Superior temporal gyrus (tissue), 1 donor: ENCODE measurements around the gene GBGT1.
"Not testable (repeated sequence)": the region's sequence is repeated elsewhere in the genome, so short reads cannot be mapped to it uniquely, and the experiment has no call there.

Source experiments
- DNase-seq: peaks from one replicate; pipeline ENCODE4 v3.0.0-alpha.2; 2016; ENCODE audit errors: extremely low spot score

The GBGT1 gene

DNA sequence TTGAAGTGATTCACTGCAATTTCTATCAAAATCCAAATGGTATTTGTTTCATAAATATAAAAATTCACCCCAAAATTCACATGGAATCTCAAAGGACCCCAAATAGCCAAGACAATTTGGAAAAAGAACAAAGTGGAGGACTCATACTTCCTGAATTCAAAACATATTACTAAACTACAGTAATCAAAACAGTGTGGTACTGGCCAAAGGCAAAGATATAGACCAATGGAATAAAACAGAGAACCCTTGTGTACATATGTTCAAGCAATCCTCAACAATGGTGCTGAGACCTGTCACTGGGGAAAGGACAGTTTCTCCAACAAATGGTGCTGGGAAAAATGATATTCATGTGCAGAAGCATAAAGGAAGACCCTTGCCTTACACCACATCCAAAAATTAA is 31.3 kb upstream of the GBGT1 start:
- no peak for DNase-seq

GRCh38 chr9:133194597-133194996 is 30.9 kb upstream of the GBGT1 start:
- no peak for DNase-seq

DNA sequence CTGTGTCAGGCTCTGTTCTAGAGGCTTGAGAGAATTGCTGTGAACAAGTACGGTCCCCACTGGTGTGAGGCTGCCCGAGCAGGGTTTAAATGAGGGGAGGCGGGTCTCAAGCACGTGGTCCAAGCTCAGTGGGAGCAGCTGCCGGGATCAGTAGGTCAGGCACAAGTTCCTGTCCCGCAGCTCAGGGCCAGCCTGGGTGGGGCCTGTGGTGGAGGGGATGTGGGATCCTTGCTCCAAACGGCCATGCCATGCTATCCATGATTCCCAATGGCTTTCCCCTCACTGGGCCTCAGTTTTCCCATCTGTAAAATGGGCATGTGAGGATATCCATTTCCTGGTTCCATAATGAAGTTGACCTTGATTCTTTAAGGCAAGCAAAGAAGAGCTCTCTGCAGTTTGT is 28.3 kb upstream of the GBGT1 start:
- DNase-seq: no peak

DNA sequence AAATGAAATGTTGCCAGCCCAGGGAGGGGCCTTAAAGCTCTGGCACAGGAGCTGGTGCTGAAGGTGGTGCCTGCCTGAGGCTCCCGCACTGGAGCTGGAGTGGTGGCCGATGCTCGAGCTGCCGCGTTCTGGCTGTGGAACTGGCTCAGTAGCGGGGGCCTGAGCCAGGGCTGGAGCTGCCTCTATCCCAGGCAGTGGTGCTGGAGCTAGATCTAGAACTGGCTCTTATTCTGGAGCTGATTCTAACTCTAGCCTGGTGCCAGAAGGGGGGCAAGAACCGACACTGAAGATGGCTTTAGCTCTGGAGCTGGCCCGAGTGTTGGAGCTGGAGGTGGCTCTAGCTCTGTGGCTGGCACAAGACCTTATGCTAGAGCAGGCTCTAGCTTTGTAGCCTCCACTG is 26.1 kb upstream of the GBGT1 start:
- DNase-seq: no peak

GRCh38 chr9:133188843-133189180 is 25.1 kb upstream of the GBGT1 start:
- no peak for DNase-seq

GRCh38 chr9:133188006-133188842 is 24.5 kb upstream of the GBGT1 start:
- no peak for DNase-seq

DNA sequence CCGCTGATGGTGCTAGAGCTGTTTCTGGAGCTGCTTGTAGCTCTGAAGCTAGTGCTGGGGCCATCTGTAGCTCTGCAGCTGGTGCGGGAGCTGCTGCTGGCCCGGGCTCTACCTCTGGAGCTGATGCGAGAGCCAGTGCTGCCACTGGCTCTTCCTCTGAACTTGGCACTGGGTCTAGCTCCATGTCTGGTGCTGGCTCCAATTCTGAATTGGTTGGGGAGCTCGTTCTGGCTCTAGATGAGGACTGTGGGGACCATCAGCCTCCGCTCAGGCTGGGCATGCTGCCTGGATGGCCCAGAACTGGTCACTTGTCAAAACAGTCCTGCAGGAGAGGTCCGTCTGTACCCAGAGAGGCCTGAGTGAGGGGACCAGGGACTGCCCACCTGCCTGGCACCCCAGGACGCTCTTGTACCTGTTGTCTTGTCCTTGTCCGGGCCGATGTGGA is 23.9 kb upstream of the GBGT1 start:
- DNase-seq: no peak

- no peak for DNase-seq
Measured at GRCh38 chr9:133186736-133187135, 23.0 kb upstream of the GBGT1 start.

DNA sequence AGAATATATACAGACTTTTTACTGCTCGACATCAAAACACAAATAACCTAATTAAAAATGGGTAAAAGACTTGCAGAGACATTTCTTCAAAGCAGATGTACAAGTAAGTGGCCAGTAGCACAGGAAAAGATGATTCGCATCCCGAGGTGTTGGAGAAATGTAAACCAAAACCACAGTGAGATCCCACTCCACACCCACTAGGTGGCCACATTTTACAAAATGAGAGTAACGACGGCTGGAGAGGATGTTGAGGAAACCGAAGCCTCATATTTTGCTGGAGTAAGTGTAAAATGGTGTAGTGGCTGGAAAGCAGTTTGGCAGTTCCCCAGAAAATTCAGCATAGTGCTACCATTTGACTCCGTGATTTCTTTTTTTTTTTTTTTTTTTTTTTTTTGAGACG is 21.3 kb upstream of the GBGT1 start:
- DNase-seq: peak; percentile 83

- no peak for DNase-seq
Measured at GRCh38 chr9:133182151-133182550, 18.4 kb upstream of the GBGT1 start.

- no peak for DNase-seq
Measured at GRCh38 chr9:133181561-133181960, 17.8 kb upstream of the GBGT1 start.

- no peak for DNase-seq
Measured at GRCh38 chr9:133180953-133181352, 17.2 kb upstream of the GBGT1 start.

GRCh38 chr9:133173056-133173455 is 9.3 kb upstream of the GBGT1 start:
- no peak for DNase-seq

- DNase-seq: no peak
Measured at GRCh38 chr9:133171161-133171961, 7.6 kb upstream of the GBGT1 start.

GRCh38 chr9:133170716-133171115 is 7.0 kb upstream of the GBGT1 start:
- no peak for DNase-seq

DNA sequence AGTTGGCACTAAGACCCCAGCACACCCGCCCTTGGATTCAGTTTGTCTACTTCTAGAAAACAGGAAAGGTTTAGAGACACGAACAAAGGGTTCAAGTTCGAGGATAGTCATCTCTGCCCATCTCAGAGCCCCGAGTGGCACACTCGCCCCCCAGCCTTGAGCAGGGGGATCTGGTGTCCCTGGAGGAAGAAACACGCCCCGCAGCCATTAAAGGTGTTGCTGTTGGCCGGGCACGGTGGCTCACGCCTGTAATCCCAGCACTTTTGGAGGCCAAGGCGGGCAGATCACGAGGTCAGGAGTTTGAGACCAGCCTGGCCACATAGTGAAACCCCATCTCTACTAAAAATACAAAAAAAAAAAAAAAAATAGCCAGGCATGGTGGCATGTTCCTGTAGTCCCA is 6.0 kb upstream of the GBGT1 start:
- not testable (repeated sequence) for DNase-seq

DNA sequence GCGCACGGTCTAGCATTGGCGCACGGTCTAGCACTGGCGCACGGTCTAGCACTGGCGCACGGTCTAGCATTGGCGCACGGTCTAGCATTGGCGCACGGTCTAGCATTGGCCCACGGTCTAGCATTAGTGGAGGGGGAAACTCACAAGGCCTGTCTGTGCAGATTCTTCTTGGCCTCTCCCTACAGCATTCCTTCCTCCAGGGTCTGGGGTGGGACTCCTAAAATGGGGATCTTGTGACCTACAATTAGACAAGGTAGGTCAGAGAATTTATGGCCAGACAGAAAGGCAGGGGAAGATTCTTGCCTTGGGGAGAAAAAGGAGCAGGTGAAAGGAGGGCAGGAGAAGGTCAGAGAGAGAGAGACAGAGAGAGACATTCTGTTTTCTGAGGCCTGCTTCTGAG is 5.4 kb upstream of the GBGT1 start:
- no peak for DNase-seq

- DNase-seq: no peak
Measured at GRCh38 chr9:133168432-133168831, 4.7 kb upstream of the GBGT1 start.

GRCh38 chr9:133167769-133168168 is 4.1 kb upstream of the GBGT1 start:
- no peak for DNase-seq

DNA sequence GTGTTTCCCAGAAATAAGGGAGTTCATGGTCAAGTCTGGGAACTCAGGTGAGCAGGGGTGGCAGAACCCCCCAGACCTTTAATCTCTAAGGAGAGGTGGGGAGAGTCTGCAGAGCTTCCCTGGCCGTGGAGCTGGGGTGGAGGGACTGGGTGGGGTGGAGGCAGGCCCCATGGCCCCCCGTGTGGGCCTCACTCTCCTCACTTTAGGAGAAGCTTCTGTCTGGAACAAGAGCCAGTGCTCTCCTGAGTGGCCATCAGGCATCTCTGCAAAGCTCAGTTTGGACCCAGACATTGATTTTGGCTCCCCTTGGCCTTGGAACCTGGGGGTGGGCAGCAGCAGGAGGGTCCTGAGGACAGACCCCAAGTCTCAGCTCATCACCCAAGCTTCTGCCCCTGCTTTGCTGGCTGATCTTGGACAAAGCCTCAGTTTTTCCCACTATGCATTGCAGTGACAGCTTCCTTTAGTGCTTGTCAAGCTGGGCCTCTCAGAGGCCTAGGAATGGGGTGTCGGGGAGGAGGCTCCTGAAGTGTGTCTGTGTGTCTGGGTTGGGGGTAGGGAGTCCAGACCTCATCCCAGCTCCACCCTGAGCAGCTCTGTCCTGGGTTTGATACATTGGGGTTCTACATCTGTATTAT is 3.5 kb upstream of the GBGT1 start:
- no peak for DNase-seq

GRCh38 chr9:133166392-133166791 is 2.7 kb upstream of the GBGT1 start:
- DNase-seq: no peak

GRCh38 chr9:133165452-133165730 is 1.7 kb upstream of the GBGT1 start:
- no peak for DNase-seq

DNA sequence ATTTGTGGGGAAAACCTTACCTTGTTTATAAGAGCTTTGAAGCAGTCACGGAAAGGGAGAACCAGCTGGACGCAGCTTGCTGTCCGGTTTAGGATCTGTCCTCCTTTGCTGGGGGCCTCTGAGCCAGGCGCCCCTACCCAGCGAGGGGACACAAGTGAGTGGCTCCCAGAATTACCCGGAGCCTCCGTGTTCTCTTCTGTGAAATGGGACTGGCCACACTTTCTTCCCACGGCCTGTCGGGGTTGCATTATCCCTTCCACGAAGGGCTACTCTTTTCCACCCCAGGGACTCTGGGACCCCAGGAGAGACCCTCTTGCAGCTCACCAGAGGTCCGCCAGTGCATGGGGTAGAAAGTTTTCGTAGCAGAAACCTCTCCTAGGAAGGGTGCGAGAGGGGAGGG is 477 bp upstream of the GBGT1 start:
- DNase-seq: no peak
